A673 (cell line): ENCODE data around the gene HTR2C.
A peak's percentile ranks its signal among the peaks of the same experiment; 100 is the strongest.

ENCODE experiments used
- EZH2 ChIP-seq: fragments of 200-600 bp; sonication (generic); IDR thresholded peaks from 2 replicates; pipeline ENCODE4 v1.6.1; 2017; ENCODE audit warnings: borderline replicate concordance, low read depth, mild to moderate bottlenecking, mixed read lengths, antibody characterized with exemption, low read length; ENCODE audit not compliant: poor library complexity, severe bottlenecking
- TF ChIP-seq, protein P1 (sequence below): fragments of 300-800, 200-600 bp; sonication (generic); conservative IDR thresholded peaks from 2 replicates; pipeline ENCODE4 v1.5.1; 2017; ENCODE audit warnings: low read depth, mild to moderate bottlenecking, antibody characterized with exemption, low read length, moderate library complexity, mixed read lengths

DNA sequence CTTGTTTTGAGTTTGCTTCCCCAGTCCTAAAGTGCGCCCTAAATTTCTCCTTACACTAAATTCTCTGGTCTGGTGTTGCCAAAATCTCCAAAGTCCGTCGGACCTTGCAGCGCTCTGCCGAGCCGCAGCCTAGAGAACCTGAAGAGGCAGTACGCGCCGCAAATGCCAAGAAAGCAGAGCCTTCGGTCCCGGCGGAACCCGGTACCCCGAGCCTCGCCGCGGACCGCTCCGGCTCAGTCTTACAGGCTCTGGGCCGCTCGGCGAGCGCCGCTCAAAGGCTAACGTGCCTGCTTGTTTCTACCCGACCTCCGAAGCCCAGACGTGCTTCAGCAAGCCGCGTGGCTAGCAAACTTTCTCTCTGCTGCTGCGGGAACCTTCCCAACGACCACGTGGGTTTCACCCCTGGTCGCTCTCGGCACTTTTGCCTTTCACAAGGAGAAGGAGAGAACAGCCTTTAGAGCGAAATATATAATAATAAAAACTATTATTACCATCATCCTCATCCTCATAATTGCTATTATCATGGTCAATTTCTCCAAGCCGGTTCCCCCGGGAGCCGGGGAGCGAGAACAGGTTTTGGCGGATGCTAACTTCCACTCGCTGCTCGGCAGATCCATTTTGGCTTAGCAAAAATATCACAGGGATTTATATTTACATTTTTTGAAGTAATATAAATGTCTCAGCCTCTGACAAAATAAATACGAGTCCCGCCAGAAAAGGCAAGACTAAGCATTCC is 2.2 kb upstream of the HTR2C start:
- TF ChIP-seq, protein P1, sequence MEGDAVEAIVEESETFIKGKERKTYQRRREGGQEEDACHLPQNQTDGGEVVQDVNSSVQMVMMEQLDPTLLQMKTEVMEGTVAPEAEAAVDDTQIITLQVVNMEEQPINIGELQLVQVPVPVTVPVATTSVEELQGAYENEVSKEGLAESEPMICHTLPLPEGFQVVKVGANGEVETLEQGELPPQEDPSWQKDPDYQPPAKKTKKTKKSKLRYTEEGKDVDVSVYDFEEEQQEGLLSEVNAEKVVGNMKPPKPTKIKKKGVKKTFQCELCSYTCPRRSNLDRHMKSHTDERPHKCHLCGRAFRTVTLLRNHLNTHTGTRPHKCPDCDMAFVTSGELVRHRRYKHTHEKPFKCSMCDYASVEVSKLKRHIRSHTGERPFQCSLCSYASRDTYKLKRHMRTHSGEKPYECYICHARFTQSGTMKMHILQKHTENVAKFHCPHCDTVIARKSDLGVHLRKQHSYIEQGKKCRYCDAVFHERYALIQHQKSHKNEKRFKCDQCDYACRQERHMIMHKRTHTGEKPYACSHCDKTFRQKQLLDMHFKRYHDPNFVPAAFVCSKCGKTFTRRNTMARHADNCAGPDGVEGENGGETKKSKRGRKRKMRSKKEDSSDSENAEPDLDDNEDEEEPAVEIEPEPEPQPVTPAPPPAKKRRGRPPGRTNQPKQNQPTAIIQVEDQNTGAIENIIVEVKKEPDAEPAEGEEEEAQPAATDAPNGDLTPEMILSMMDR: no peak
- TF ChIP-seq EZH2: peak; percentile 83
